GM18511 (cell line): Measurements from ENCODE around the gene ACVR2A.
A peak's percentile ranks its signal among the peaks of the same experiment; 100 is the strongest.

Experiments used
- ATAC-seq: cut with Tn5 transposase; IDR thresholded peaks from one replicate; pipeline ENCODE4 v1.9.1; 2021; ENCODE audit warnings: mild to moderate bottlenecking, moderate library complexity; ENCODE audit not compliant: unreplicated experiment

Gene ACVR2A

DNA sequence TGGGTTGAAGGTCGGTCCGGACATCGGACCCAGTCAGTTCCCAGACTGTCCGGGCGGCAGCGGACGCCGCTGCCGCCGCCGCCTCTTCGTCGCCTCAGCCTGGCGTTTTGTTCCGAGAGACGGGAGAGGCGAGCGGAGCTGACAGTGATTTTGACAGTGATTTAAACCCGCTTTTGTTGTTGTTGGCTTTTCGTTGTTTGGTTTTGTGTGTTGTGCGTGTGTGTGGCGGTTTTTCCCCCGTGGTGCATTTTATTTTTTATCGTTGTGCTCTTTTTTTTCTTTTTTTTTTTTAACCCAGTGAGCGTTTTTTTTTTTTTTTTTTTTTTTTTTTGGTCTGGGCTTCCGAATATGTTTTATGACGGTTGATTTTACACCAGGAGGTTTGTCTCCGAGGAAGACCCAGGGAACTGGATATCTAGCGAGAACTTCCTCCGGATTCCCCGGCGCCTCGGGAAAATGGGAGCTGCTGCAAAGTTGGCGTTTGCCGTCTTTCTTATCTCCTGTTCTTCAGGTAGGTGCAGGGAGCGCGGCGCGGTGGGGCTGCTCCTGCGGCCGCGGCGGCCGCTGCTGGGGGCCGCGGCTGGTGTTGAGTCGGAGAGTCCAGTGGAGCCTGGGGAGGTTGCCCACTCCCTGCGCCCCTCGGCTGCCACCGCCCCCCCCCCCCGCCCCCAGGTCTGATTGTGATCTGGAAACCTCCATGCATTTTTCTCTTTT is at the start of gene ACVR2A:
ACVR2A (plus strand) TSS at position 333 of the 714 bp plus-strand sequence; CDS start at position 457, 124 bp downstream.
- peak; percentile 40 for ATAC-seq

DNA sequence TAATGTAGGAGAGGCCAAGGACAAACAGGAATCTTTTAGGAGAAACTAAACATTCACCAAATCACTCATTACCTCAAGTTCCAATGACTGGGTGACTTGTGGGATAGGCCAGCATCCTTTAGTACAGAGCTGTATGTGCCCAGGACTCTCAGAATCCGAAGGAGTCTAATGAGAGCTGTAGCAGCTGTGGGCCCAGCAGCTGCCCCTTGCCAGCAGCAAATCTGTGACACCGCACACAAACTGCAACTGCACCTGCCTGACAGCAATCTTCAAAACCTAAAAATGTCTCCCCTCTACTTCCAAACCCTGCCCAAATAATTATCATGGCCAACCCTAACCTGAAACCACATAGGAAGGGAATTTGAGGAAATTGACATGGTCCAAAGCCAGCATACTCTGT is 44.5 kb upstream of the ACVR2A start:
- no peak for ATAC-seq

DNA sequence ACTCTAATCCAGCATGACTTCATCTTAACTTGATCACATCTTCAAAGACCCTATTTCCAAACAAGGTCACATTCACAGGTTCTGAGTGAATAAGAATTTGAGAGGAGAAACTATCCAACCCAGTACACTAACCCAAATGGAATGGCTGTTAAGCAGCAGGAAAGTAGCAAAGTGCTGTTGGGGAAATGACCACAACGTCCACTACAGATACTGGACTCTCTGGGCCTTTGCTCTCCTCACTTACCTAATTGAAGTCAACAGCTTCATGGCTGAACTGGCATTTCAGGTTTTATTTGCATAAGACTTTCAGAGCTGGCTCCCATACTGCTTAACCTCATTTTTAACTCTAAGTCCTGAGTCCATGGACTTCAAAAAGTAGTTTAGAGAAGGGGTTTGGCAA is 38.0 kb upstream of the ACVR2A start:
- no peak for ATAC-seq

DNA sequence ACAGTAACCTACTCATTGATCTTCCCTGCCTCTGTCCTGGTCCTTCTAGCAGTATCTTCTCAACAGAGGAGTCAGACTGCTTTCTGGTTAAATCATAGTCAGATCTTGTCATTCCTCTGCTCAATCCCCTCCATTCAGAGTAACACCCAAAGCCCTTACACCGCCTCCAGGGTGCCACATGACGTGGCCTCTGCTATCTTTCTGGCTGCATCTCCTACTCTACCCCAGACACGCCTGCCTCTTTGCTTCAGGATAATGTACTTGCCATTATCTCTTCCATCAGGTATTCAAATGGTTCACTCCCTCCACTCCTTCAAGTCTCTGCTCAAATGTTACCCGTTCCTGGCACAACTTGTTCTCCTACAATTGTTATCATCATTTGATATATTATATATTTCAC is 36.3 kb upstream of the ACVR2A start:
- ATAC-seq: no peak

DNA sequence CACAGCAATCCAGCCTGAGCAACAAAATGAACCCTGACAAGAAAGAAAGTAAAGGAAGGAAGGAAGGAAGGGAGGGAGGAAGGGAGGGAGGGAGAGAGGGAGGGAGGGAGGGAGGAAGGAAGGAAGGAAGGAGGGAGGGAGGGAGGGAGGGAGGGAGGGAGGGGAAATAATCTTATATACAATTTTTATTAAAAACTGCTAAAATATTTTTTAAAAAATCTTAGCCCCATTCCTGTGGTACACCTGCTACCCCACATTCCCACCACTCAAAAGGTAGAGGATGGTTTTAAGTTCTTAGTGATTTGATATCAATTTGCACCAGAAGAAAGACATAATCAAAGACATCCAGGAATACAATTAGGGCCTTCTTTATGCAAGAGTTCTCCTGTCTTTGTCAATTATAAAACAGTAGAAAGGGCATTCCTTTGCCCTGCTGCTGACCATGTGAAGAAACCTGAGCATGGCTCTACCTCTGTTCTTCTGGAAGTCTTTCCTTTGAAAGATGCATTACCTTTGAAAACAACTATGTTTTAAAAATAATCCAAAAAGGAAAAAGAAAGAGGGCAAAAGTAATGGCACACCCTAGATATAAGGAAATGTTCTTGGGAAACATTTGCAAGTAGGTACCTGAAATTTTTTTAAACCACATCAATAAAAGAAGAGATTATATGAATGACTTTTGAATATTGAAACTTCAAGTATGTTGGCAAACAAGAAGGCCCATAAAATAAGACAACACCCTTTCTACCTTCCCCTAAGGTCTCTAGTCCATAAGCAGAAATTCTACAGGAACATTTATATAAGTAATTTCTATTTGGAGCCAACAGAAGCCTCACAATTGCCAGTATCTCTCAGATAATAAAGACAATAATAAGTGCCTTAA is 33.7 kb upstream of the ACVR2A start:
- no peak for ATAC-seq

DNA sequence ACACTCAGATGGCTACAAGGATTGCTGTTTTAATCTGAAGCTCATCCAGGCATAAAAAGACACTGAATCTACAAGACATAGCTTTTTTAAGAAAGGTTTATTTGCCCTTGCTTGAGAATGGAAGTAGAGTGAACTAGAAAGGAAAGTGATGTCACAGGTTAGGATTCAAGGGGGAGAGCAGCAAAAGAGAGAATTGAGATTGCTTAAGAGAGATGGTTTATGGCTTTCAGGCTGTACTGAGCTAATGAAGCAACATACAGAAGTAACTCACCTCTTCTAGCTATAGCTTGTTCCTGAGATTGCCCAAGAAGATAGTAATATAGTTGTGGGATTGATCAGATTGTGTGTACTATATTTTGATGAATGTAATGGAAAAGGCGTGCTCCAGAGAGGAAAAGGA is 26.1 kb upstream of the ACVR2A start:
- ATAC-seq: no peak

DNA sequence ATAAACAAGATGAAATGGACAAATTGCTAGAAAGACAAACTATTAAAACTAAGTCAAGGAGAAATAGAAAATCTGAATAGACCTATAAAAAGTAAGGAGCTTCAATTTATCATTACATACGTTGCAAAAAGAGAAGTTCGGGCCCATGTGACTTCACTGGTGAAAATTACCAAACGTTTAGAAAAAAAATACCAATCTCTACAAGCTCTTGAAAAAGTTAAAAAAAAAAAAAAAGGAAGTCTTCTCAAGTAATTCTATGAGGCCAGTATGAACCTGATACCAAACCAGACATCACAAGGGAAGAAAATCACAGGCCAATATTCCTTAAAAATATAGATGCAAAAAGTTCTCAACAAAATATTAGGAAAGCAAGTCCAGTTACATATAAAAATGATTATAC is 20.2 kb upstream of the ACVR2A start:
- ATAC-seq: no peak

DNA sequence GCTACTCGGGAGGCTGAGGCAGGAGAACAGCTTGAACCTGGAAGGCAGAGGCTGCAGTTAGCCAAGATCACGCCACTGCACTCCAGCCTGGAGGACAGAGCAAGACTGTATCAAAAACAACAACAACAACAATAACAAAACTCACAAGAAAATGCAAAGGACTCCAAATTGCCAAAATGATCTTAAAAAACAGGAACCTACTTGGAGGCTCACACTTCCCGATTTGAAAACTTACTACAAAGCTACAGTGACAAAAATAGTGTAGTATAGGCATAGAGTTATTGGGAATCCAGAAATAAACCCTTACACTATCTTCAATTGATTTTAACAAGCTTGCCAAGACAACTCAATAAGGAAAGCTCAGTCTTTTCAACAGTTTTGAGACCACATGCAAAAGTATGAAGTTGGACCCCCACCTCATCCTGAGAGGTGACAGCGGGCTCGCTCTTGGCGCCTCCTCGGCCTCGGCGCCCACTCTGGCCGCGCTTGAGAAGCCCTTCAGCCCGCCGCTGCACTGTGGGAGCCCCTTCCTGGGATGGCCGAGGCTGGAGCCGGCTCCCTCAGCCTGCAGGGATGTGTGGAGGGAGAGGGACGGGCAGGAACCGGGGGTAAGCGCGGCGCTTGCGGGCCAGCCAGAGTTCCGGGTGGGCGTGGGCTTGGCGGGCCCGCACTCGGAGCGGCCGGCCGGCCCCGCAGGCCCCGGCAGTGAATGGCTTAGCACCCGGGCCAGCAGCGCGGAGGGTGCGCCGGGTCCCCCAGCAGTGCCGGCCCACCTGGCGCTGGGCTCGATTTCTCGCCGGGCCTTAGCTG is 18.3 kb upstream of the ACVR2A start:
- no peak for ATAC-seq

DNA sequence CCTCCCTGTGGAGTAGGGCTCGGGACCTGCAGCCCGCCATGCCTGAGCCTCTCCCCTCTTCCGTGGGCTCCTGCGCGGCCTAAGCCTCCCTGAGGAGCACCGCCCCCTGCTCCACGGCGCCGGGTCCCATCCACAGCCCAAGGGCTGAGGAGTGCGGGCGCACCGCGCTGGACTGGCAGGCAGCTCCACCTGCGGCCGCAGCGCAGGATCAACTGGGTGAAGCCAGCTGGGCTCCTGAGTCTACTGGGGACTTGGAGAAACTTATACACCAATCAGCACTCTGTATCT is 17.8 kb upstream of the ACVR2A start:
- ATAC-seq: no peak

DNA sequence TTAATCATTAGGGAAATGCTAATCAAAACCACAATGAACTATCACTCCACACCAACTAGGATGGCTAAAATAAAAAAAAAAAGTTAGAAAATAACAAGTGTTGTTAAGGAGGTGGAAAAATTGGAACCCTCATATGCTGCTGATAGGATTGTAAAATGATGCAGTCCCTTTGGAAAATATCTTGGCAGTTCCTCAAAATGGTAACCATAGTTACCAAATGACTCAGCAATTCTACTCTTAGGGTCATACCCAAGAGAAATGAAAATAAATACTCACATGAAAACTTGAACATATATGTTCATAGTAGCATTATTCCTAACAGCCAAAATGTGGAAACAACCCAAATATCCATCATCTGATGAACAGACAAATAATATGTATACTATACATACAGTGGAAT is 15.7 kb upstream of the ACVR2A start:
- ATAC-seq: no peak

DNA sequence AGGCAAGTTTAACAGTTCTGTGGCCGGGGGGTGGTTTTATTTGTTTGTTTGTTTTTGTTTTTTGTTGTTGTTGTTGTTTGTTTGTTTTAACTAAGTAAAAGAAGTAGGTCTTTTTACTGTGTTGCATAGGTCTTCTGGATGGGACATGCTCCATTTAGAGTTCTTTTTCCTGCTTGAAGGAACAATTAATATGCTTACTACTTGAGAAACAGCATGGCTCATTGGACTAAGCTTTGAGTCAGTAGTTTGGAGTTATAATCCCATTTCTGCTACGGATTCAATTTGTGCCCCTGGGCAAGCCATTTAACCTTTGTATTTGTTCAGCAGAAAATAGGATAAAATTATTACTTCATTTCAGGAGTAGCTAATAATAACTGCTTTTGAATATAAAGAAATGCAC is 8.7 kb upstream of the ACVR2A start:
- no peak for ATAC-seq

DNA sequence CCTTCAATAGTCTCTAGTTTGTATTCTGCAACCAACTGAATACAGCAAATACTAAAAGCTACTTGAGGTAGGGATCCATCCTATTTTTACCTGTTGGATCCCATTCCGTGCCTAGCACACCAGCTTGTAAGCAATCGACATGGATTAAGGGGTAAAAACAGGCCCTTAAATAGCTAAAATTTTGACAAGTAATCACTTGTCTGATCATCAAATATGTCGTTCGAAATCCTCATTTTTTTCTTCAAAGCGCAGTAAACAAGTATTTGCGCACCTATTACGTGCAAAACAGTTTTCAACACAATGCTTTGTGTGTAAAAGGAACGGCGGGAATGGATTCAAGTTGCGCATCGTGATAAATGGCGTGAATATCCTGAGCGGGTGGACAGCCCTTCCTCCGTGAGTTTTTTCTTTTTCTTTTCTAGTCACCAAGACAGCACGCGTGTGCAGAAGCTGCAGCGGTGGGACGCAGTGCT is 1.4 kb upstream of the ACVR2A start:
- ATAC-seq: no peak

DNA sequence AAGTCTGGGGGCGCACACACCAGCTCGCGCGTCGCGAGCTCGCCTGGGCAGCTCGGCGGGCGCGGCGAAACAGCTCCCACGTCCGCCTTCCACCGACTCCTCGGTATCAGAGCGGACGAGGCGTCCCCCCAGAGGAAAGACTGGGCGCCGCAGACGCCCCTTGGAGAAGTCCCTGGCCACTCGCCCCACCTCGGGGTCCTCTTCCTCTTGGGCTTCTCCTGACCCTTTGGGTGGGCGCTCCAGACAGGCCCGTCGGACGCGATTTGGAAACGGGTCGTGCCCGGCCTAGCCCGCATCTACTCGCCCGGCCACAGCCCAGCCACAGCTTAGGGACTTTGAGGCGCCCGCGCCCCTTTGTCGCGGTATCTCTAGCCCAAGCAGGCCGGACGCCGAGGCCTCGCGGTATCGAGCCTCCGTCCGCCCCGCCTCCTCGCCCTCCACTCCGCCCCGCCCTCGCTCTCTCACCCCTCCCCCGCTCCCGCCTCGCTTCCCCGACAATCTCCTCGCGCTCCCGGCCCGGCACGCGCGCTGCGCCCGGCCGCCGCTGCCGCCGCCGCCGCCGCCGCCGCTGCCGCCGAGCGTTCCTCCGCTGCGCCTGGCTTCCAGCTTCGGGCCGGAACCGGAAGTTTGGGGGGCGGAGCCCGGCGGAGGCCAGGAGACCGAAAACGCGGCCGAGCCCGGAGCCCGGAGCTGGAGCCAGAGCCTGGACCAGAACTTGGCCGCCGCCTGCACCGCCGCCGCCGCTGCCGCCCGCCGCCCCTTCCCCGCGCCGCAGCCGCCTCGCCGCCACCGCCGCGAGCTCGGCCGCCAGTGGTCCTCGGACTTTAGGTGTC is 749 bp upstream of the ACVR2A start:
- ATAC-seq: peak; percentile 86

DNA sequence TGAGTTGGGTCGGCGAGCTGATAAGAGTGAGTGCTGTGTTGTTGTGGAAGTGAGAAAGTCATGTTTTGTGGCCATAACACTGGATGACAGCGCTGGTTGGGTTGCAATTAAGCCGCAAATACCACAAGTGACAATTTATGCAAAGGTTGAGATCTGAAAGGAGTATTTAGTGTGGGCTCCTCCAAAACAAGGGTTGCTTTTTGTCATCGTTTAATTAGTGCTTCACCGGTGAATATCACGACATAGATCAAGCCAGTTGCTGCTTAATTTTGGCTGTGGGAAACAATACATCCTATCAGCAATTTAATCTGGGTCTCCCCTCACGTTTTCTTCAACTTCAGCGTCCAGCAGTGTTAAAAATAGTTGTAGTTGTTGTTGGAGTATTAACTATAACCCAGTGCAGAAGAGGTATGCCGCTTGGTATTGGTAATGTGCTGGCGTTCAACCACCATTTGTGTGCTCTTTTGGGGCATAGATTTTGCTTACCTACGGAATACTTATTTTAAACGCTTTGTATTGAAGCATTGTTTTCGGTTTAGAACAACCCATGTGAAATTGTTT is 662 bp downstream of the ACVR2A start:
- ATAC-seq: peak; percentile 69

DNA sequence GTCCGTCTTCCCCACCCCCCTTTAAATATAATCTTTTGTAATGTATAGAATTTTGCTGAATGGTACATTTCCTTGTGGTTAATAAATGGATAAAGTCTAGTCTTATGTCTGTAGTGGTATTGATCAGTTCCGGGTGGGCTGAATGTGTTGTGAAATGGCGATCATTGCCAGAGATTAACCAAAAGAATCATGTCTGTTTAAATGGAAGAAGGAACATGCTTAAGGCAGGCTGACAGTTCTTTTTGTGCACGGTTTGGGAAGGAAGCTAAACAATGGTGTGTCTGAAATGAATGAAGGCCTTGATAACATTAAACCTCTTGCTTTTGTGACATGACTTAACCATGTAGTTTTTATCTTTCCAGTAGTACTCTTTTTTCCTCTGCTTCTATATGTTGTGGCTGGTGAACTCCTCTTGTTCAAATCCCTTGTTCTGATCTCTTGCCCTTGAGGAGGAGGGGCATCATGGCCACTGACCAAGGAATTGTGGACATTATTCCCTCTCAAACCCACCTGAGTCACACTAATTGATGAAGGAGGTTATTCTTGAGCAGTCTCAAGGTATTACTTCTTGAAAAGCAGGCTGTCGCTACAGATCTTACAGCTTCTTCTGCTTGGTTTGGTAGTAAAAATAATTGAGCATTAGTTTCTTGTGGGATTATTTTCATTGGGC is 1.7 kb downstream of the ACVR2A start:
- no peak for ATAC-seq

DNA sequence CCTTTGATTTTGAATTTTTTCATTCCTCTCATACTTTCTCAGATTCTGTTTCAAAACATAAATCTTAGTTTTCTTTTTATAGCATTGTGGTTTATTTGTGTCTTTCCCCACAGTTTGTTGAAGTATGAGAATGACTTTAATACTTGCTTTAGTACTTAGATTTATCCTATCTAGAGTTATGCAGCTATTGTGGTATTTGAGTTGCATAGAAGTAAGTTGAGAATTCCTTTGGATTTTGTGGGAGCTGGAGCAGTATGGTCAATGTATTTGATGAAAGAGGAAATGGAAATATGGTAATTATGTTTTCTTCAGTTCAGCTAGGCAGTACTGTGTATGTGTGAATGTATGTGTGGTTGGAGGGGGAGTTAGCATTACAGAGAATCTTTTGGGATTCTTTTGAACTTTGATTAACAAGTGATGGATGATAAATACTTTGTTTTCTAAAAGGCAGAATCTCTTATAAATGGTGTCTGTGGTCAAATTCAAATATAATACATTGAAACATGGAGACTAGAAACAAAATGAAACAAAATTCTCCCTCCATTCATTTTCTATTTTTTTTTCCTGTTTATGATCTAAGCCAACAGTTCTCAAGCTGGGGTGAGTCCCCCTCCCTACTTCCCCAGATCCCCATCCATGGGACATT is 3.0 kb downstream of the ACVR2A start:
- ATAC-seq: no peak

DNA sequence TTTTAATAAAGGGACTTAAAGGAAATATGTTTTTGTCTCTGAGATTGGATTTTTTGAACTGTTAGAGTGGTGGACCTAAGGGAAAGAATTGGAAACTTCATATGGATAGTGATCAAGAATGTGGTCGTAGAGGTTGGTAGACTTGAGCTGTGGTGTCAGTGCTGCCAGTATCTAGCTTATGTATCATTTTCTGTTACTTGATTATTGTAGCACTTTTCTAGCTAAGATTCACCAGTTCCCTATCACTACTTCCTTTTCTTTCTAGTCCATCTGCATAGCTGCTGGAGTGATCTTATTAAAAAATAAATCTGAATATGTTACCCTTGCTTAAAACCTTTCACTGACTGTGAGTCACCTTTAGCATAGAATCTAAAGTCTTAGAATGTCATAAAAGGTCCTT is 6.0 kb downstream of the ACVR2A start:
- ATAC-seq: no peak

DNA sequence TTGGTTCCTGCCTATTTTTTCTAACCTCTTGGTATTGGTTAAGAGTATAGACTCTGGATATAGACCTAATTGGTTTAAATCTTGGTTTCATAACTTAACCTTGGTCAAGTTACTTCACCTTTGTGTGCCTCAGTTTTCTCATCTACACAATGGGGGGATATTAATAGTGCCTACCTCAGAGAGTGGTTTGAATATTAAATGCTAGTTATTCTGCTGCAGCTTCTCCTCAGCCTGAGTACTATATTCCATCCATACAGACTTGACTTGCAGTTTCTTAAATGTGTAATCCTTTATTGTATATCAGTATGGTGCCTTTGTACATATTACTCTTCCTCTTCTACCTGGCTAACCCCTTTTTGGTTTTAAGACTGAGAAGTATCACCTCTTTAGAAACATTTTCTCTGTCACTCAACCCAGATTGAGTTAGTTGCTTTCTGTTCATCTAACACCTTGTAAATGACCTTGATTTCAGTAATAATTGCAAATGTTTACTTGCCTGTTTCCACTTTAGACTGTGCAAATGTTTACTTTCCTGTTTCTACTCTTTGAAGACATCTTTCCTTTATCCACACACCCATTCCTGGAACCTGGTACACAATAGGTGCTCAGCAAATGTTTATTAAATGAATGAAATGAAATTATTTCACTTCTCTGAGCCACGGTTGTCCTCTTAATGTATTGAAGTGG is 6.6 kb downstream of the ACVR2A start:
- no peak for ATAC-seq
